CD4-positive, alpha-beta T cell treated with Interferon gamma for 1 hour (primary cell): ENCODE data around the gene CXCL12.

Experiments
- DNase-seq: peaks from one replicate; pipeline ENCODE4 v3.0.0-alpha.2; 2020

The CXCL12 gene

DNA sequence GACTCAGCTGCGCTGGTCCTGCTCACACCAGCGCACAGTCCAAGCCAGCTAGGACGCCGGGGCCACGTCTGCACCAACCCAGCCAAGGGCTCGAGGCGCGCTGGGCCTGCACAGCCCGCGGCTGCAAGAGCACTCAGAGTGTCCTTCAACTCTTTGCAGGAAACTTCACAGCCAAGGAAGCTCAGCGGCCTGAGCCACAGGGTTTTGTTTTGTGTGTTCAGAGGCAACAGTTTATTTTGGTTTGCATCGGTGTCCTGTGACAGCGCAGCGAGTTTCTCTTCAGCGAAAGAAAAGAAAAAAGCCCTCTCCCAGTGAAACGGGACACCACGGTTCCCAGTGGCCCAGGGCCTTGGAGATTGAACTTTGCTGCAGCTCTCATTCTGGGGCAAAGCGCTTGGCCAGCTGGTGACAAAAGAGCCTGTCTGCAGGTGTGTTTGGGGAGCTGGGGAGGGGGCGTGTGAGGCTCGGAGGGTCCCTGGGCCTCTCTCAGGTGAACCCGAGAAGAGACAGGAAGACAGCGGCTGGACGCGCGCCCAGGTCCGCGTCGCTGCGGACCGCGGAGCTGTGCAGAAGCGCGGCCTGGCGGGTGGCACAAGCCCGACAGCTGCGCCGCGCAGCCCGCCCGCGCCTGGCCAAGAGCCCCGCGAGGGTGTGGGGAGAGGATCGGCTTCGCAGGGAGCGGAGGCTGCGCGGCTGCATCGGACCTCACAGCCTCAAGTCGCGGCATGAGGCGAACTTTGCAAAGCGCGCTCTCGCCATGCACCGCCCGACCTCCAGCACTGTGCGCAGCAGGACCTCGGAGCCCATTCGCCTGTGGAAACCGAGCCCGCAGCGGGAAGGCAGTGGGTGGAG is 922 bp downstream of the CXCL12 start:
- DNase-seq, result no peak

DNA sequence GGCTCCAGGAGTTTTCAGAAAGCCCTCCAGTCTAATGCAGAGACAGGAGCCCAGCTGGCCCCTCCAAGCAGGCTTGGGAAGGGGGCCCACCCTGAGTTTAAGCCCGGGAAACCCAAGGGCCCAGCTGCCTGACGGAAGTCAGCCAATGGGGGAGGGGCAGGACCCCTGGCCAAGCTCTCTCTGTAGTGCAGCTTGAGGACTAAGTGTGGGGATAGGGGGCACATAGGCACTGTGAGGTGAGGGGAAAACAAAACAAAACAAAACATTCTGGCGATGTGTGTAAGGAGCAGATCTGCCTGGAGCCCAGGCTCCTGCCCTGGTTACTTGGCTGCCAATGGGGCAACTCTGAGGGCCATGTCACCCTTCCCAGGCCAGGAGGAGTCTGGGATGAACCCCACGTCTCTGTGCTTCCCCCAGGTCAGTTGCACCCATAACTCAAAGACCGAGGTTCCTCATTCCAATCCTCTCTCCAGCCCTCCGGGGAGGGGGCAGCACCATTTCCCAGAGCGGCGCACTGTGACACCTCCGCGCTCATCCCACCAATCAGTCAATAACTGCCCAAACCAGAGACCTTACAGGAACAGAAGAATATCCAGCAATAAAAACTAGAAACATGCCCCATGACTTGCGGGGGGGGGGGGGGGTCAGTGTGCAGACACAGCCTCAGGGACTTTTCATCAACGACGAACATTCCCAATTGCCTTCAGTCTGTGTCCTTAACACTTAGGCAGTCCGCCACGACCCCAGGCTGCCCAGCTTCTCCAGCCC is 1.7 kb downstream of the CXCL12 start:
- no peak for DNase-seq

DNA sequence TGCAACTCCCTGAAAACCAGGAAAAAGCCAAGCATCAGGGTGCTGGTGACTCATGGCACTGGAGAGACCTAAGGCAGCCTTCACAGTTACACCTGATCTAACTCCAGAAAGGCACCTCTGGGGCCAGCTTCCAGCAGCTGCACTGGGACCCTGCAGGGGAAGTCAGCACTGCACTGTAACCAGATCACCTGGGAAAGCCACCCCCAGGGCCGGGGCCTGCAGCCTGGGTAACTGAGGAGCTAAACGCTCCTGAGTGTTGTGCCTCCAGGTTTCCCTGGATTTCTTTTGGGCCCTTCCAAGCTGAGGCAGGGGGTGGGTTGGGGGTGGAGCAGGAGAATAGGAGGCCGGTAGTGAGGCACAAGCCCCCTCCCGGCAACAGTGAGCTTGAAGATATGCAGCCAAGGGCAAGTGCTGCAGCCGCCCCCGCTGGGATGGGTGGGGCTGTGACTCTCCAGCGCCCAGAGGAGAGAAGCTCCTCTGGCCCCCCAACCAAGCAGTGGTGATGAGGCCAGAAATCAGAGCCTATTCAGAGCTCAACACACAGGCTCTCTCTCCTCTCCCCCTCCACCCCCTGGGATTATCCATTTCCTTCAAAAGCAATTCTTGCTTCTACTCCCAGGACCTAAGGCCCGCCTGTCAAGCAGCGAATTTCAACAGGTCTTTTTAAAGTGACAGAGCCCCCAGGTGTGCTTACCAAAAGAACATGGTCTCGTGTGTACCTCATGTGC is 2.6 kb downstream of the CXCL12 start:
- no peak for DNase-seq

DNA sequence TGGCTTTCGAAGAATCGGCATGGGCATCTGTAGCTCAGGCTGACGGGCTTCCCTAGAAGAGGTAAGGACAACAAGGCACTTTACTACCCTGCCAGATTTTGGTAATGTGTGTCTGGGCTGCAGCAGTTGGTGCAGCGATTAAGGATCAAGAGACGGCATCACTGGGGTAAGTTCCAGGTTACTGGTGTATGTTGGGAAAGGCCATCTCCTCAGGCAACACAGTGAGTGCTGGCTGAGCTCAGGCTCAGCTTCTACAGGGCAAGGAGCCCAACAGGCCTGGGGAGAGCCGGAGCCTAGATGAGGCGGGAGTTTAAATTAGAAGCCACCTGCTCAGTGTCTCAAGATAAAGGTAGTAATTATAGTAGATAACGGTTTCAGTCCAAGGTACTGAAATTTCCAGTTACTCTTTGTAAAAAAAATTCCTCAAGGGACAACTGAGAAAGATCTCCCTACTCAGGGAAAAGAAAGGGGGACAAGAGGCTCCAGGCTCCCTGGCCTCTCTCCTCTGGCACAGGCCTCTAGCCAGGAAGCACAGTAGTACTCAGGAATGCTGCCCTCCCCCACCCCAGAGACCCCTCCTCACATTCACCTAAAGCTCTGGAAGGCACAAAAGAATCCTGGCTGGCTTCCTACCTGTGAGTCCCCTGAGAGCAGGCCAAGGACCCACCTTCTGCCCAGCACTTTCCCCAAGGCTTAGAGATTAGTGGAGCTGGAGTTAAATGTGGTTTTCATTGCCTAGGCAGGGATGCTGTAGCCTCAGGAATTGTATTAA is 3.9 kb downstream of the CXCL12 start:
- DNase-seq, result no peak

DNA sequence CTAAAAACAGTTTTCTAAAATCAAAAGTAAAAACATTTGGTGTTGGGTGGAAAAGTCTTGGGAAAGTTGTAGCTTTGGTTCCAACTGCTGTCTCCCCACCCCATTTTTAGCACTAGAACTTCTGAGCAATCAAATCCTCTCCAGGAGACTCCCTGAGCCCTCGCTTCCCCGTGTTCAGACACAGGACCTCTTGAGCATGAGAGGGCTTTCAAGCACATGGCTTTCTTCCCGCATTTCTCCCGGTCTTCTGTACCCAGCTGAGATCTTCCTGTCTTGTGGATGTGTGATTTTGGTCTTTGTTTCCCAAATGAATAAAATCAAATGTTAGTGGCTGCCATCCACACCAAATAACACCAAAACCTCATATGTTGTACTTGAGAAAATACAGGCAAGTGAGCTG is 5.0 kb downstream of the CXCL12 start:
- no peak for DNase-seq

DNA sequence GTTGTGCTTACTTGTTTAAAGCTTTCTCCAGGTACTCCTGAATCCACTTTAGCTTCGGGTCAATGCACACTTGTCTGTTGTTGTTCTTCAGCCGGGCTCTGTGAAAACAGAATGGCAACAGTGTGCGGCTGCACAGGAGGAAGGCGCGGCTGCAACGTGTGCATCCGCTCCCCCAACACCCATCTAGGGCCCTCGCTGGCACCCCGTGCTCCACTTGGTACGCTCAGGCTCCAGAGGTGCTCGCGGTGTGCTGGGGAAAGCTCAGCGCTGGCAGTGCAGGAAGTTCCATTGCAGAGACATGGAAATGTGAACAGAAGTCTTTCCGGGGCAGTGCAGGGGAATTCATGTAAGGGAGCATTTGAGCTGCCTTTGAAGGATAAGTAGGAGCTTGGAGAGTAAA is 6.3 kb downstream of the CXCL12 start:
- DNase-seq, result no peak

DNA sequence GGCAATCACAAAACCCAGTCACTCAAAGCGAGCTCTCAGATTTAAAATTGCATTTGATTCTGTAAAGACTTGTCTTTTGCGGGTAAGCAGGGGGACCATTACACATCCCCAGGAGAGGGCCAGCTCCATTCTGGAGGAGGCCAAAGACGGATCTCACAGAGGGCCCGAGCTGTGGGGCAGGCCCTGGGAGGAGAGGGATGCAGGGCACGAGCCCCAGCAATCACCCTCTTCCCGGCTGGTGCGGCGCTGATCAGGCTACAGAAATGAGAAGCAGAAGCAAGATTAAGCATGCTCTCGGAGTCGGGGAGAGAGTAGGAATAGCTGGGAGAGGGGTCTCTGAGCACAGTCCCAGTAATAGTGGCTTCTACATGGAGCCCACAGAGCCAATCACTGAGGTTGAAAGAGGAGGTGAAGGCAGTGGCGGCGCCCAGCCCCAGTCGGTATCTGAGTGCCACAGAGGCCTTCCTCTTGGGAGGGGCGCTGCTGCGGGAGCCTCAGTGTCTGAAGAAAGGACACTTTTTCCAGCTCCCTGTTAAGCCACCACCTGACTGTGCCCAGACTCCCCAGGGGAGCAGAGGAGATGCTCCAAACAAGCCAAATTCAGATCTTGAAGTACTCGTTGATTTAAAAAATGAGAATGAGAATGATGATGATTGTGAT is 7.1 kb downstream of the CXCL12 start:
- DNase-seq, result no peak

DNA sequence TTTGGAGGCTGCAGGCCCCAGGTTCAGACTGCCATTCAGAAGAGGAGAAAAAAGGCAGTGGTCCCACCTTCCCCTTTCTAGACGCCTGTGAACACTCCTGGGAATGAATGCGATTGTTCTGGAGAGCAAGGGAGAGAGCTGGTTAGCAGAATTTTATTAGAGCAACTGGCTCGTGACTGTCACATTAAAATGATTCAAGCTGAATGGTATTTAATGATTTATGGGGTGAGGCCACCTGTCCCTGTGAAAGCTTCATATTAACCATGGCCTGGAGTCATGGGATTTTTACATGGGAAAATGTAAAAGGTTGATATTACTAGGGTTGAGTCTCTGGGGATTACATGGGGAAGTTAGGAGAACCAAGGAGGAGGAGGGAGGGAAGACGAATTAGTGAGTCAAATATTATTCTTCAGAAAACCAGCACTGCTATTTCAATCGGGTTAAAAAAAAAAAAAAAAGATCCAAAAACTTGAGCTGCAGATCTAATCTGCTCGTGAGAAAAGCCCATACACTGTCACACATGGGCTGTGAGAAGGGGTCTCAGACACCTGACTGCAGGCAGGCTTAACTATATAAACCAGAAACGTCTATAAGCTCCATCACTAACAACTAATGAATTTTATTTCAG is 8.3 kb downstream of the CXCL12 start:
- no peak for DNase-seq

GRCh38 chr10:44374155-44374554 is 10.7 kb downstream of the CXCL12 start:
- no peak for DNase-seq

GRCh38 chr10:44373341-44373995 is 11.4 kb downstream of the CXCL12 start:
- DNase-seq, result no peak

- DNase-seq, result no peak
Observed at GRCh38 chr10:44372181-44372580, 12.7 kb downstream of the CXCL12 start.

DNA sequence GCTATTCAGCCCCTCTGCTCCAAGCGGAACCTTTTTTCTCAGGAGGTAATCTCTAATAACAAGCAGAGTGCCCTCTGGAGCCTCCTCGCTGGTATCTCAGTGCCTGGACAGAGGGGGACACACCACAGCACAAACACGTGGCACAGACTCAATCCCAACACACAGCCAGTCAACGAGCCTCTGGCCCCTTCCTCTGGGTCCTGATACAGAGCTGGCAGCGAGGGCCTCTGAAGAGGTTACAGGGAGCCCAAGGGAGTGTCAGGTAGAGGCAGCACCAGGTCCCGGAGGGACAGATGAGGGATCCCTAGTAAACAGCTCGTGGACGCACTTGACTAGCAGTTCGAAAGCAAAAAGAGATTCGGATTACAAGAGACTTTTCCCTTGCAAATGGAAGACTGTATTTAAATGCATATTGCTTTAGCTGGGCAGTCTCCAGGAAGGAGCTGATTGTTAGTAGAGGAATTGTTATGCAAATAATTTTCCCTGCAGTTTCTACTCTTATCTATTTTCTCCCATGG is 14.1 kb downstream of the CXCL12 start:
- no peak for DNase-seq

GRCh38 chr10:44369854-44370253 is 15.0 kb downstream of the CXCL12 start:
- no peak for DNase-seq

GRCh38 chr10:44369296-44369695 is 15.6 kb downstream of the CXCL12 start:
- no peak for DNase-seq

GRCh38 chr10:44368637-44369036 is 16.3 kb downstream of the CXCL12 start:
- DNase-seq, result no peak

- no peak for DNase-seq
Observed at GRCh38 chr10:44366941-44367630, 17.8 kb downstream of the CXCL12 start.

- no peak for DNase-seq
Observed at GRCh38 chr10:44364566-44364965, 20.3 kb downstream of the CXCL12 start.

- no peak for DNase-seq
Observed at GRCh38 chr10:44363716-44364115, 21.2 kb downstream of the CXCL12 start.

- DNase-seq, result no peak
Observed at GRCh38 chr10:44362866-44363711, 21.8 kb downstream of the CXCL12 start.
